ENCODE results near the gene BGN.

BGN gene

GRCh38 chrX:153504445-153505016, 9.8 kb downstream of the BGN start:
- no peak for DNase-seq (ENCODE audit: low read depth)

GRCh38 chrX:153505361-153505760, 10.6 kb downstream of the BGN start:
- DNase-seq (ENCODE audit: low read depth) = no peak

GRCh38 chrX:153507484-153508178, 12.9 kb downstream of the BGN start:
- peak; percentile 69 for DNase-seq (ENCODE audit: low read depth)

- DNase-seq (ENCODE audit: low read depth) = no peak
Measured at GRCh38 chrX:153509592-153509991, 14.8 kb downstream of the BGN start.

- DNase-seq (ENCODE audit: low read depth) = no peak
Measured at GRCh38 chrX:153510383-153510782, 15.6 kb downstream of the BGN start.

GRCh38 chrX:153511784-153512500, 17.2 kb downstream of the BGN start:
- peak; percentile 29 for DNase-seq (ENCODE audit: low read depth)

GRCh38 chrX:153512501-153512893, 17.7 kb downstream of the BGN start:
- no peak for DNase-seq (ENCODE audit: low read depth)

GRCh38 chrX:153513265-153513664, 18.5 kb downstream of the BGN start:
- DNase-seq (ENCODE audit: low read depth) = no peak

GRCh38 chrX:153514259-153514658, 19.5 kb downstream of the BGN start:
- DNase-seq (ENCODE audit: low read depth) = peak; percentile 31

- DNase-seq (ENCODE audit: low read depth) = no peak
Measured at GRCh38 chrX:153515435-153515834, 20.7 kb downstream of the BGN start.

GRCh38 chrX:153516073-153516472, 21.3 kb downstream of the BGN start:
- DNase-seq (ENCODE audit: low read depth) = peak; percentile 37

GRCh38 chrX:153517423-153517822, 22.6 kb downstream of the BGN start, which contains the start of gene ATP2B3:
TSS of gene ATP2B3 (plus strand) at chrX:153517642. CDS start at chrX:153536248, 18,606 bp downstream.
- no peak for DNase-seq (ENCODE audit: low read depth)

GRCh38 chrX:153517946-153518834, 23.4 kb downstream of the BGN start:
- DNase-seq (ENCODE audit: low read depth) = no peak

GRCh38 chrX:153519569-153520286, 24.9 kb downstream of the BGN start:
- peak; percentile 73 for DNase-seq (ENCODE audit: low read depth)

GRCh38 chrX:153520287-153520917, 25.6 kb downstream of the BGN start:
- DNase-seq (ENCODE audit: low read depth) = no peak

GRCh38 chrX:153521034-153521433, 26.3 kb downstream of the BGN start:
- no peak for DNase-seq (ENCODE audit: low read depth)

- DNase-seq (ENCODE audit: low read depth) = no peak
Measured at GRCh38 chrX:153522259-153522658, 27.5 kb downstream of the BGN start.

GRCh38 chrX:153523269-153523668, 28.5 kb downstream of the BGN start:
- no peak for DNase-seq (ENCODE audit: low read depth)

- DNase-seq (ENCODE audit: low read depth) = no peak
Measured at GRCh38 chrX:153524234-153524633, 29.5 kb downstream of the BGN start.

- DNase-seq (ENCODE audit: low read depth) = no peak
Measured at GRCh38 chrX:153525451-153525850, 30.7 kb downstream of the BGN start.

- DNase-seq (ENCODE audit: low read depth) = no peak
Measured at GRCh38 chrX:153526042-153526441, 31.3 kb downstream of the BGN start.

Measured in EH (cell line).